Diencephalon (tissue), 1 donor: ENCODE data around the gene FAM228A. TPM values are rescaled to one million over a fixed set of nuclear protein-coding genes. Genes with fewer than 3 reads are reported as not detected.

Experiments used
- total RNA-seq: library from RNA; depleted of rRNA; stranded (reverse); fragments of >200 nt; gene quantifications from one replicate; pipeline ENCODE4 v1.2.3, GENCODE V29; 2014

FAM228A gene
- 1.2 TPM for total RNA-seq

DNA sequence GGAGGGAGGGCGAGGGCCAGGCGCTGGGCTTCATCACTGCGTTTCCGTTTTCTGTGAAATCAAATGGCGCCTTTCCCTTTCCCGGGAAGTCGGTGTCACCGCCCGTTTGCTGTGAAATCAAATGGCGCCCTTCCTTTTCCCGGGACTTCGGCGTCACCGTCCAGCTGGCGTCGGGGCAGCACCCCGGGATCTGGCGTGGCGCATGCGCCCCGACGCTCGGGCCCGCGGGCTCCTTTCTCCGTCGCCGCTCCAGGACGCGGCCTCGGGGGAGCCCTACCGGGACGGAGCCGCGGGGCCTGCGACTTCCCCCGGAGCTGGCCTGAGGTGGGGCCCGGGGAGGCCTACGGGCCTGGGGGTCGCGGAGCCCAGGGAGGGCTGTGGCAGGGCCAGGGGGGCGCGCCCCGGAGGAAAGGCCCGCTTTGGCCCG lies at the start of gene FAM228A:
Gene FAM228A, plus strand, starts transcription at position 203 of the 427 bp plus-strand sequence. CDS start 428 bp downstream, outside the sequence.

Other genes with a start within 250 kb of the FAM228A start
- 50.7 TPM for gene ATAD2B, start 247.9 kb upstream of the FAM228A start, total RNA-seq
- 46.1 TPM for gene UBXN2A, start 234.6 kb upstream of the FAM228A start, total RNA-seq
- gene MFSD2B, start 165.0 kb upstream of the FAM228A start, total RNA-seq: 0.92 TPM
- 19.1 TPM for gene WDCP, start 127.7 kb upstream of the FAM228A start, total RNA-seq
- 98.5 TPM for gene FKBP1B, start 125.3 kb upstream of the FAM228A start, total RNA-seq
- 83.3 TPM for gene SF3B6, start 98.7 kb upstream of the FAM228A start, total RNA-seq
- gene TP53I3, start 90.2 kb upstream of the FAM228A start, total RNA-seq: 30.0 TPM
- gene PFN4, start 51.7 kb upstream of the FAM228A start, total RNA-seq: 0.92 TPM
- 79.1 TPM for gene FAM228B, start 51.6 kb upstream of the FAM228A start, total RNA-seq
- gene ITSN2, start 185.5 kb downstream of the FAM228A start, total RNA-seq: 31.6 TPM